Left lung (tissue), 10 donors: ENCODE measurements around the gene KIF12. TPM values are rescaled to one million over a fixed set of nuclear protein-coding genes. Genes with fewer than 3 reads are reported as not detected.
A peak's percentile ranks its signal among the peaks of the same experiment; 100 is the strongest.

Experiments
- ATAC-seq: fragments of 200-7000 bp; cut with Tn5 transposase; one replicate; pipeline ENCODE4 v1.9.1; 2020; ENCODE audit warnings: moderate library complexity
- DNase-seq, 4 donors: peaks; one replicate each; pipeline ENCODE4 v3.0.0-alpha.2; 2013 to 2020
- H3K27ac ChIP-seq, 2 donors: fragments of 200-600 bp; sonication (generic) in 1 of 2; one replicate each; pipeline versions ENCODE4 v1.5.0 to v1.8.0; 2020 to 2021
- H3K27me3 ChIP-seq, 2 donors: fragments of 200-600 bp; sonication (generic) in 1 of 2; one replicate each; pipeline versions ENCODE4 v1.5.0 to v1.8.0; 2020 to 2021
- H3K36me3 ChIP-seq, 2 donors: fragments of 200-600 bp; sonication (generic) in 1 of 2; one replicate each; pipeline versions ENCODE4 v1.5.0 to v1.8.0; 2020 to 2021
- H3K4me1 ChIP-seq, 2 donors: fragments of 200-600 bp; one replicate each; pipeline ENCODE4 v1.8.0; 2021
- H3K4me3 ChIP-seq, 2 donors: fragments of 200-600 bp; sonication (generic) in 1 of 2; one replicate each; pipeline versions ENCODE4 v1.5.0 to v1.8.0; 2020 to 2021; ENCODE audit warnings: mild to moderate bottlenecking in 1 of 2
- H3K9me3 ChIP-seq, 2 donors: fragments of 200-600 bp; sonication (generic) in 1 of 2; one replicate each; pipeline versions ENCODE4 v1.5.0 to v1.8.0; 2020 to 2021
- intact Hi-C, 2 donors: fragments of 100-400 bp; cut with DNase I; formaldehyde crosslinking; loops; one replicate each; pipeline versions ENCODE4 v1.11.2 to v1.14.2; 2022
- polyA plus RNA-seq, 6 donors: library from polyadenylated mRNA; unstranded; fragments of 120-200 nt; gene quantifications; one replicate each; pipeline ENCODE4 v1.2.1, GENCODE V29; 2013; ENCODE audit not compliant: insufficient read length in 6 of 6
- total RNA-seq, 2 donors: library from RNA; stranded (reverse); fragmentation: NEBNext Ultra II Directional; extraction: Animal tissue kit (Norgen Biotek cat#: 25700); gene quantifications; one replicate each; pipeline ENCODE4 v1.2.1, GENCODE V29; 2021
- TF ChIP-seq, protein P1 (sequence below), 2 donors: fragments of 200-600 bp; sonication (generic) in 1 of 2; IDR thresholded peaks; one replicate each; pipeline versions ENCODE4 v1.5.0 to v1.8.0; 2021; ENCODE audit warnings: antibody characterized with exemption in 2 of 2
- donor health status: DM: no; HTN: yes; CAD: no.
- donor health status: DM: no; HTN: no; CAD: no.

Gene KIF12
- total and polyA plus RNA-seq, 8 donors, result 2.4 to 54.7 (median 43.3) TPM

DNA sequence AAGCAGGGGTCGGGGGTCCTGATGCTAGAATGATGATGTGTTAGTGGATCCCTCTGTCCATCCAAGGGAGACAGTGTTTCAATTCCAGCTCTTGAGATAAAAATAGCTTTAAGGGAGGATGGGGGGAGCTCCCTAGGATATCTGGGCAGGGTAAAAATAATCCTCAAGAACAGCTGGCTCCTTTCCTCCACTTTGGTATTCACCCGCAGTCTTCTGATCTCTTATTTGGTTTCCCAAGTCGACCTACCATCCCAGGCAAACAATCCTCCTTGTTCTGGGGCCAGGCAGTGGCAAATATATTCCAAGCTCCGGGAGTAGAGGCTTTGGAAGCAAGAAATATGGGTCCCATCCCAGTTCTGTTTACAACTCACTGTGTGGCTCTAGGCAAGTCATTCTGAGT lies 41.8 kb upstream of the KIF12 start:
- Histone ChIP-seq H3K27me3 (peaks cover 0 to 18% of the 10 kb centered on the region in 2 donors), H3K4me3 (no peak overlapping the region), H3K27ac (peak overlapping the region in 1 of 2 donors; percentile 10), H3K9me3 (no peaks in the 10 kb centered on the region), H3K4me1 (peaks cover 0 to 10% of the 10 kb centered on the region in 2 donors), H3K36me3 (no peaks in the 10 kb centered on the region)
- ATAC-seq (no peak), DNase-seq (no peak)
- intact Hi-C loops, result no loop called here
- TF ChIP-seq, protein P1, sequence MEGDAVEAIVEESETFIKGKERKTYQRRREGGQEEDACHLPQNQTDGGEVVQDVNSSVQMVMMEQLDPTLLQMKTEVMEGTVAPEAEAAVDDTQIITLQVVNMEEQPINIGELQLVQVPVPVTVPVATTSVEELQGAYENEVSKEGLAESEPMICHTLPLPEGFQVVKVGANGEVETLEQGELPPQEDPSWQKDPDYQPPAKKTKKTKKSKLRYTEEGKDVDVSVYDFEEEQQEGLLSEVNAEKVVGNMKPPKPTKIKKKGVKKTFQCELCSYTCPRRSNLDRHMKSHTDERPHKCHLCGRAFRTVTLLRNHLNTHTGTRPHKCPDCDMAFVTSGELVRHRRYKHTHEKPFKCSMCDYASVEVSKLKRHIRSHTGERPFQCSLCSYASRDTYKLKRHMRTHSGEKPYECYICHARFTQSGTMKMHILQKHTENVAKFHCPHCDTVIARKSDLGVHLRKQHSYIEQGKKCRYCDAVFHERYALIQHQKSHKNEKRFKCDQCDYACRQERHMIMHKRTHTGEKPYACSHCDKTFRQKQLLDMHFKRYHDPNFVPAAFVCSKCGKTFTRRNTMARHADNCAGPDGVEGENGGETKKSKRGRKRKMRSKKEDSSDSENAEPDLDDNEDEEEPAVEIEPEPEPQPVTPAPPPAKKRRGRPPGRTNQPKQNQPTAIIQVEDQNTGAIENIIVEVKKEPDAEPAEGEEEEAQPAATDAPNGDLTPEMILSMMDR (IDR thresholded peaks at IDR 0.05), result no peak

DNA sequence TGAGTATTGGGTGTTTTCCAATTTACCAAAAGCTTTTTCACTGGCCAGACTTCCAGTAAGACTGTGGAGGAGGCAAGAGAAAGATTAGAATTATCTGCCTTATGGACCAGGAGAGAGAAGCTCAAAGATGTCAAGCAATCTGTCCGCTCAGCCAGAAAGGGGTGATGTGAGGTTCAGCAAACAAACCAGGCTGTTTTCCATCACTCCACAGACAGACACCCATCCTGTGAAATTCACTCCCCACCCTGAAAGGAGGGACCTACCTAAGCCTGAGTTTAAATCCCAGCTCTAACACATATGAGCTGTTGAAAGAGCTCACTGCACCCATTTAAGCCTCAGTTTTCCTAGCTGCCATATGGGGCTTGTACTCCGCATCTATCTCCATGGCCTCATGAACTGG lies 41.3 kb upstream of the KIF12 start:
- no peak for DNase-seq
- Histone ChIP-seq H3K27me3 (peaks cover 0 to 18% of the 10 kb centered on the region in 2 donors), H3K27ac (no peak overlapping the region), H3K4me3 (no peak overlapping the region), H3K36me3 (no peaks in the 10 kb centered on the region), H3K9me3 (no peaks in the 10 kb centered on the region), H3K4me1 (peaks cover 0 to 10% of the 10 kb centered on the region in 2 donors)
- TF ChIP-seq, protein P1 (IDR thresholded peaks at IDR 0.05), result no peak
- ATAC-seq, result no peak
- intact Hi-C loops, result no loop called here

DNA sequence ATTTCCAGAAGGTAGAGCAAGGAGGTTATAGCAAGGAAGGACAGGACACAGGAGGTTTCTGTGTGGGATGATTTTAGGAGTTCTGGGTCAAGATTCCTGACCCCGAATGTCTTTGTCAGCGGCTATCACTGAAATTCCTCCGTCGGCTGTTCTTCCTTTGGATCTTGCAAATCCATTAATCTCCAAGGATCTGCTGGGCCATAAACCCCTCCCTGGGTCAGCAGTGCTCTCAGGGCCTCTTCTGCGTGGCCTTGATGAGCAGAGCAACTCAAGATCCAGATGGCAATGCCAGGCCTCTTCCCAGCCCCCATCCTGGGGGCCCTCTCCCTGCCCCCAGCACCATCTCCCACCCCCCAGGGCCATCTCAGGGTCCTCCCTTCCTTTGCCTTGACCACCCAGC lies 40.0 kb upstream of the KIF12 start:
- no peak overlapping the region for H3K4me3 ChIP-seq
- ATAC-seq (no peak), DNase-seq (no peak)
- H3K27me3 ChIP-seq, result peaks cover 0 to 18% of the 10 kb centered on the region in 2 donors
- TF ChIP-seq, protein P1 (IDR thresholded peaks at IDR 0.05), result no peak
- intact Hi-C loops, result no loop called here
- H3K27ac ChIP-seq, result no peak overlapping the region
- no peaks in the 10 kb centered on the region for H3K36me3 ChIP-seq
- H3K9me3 ChIP-seq, result no peaks in the 10 kb centered on the region
- peaks cover 0 to 10% of the 10 kb centered on the region in 2 donors for H3K4me1 ChIP-seq

- intact Hi-C loops, result no loop called here
- Histone ChIP-seq H3K36me3 (no peaks in the 10 kb centered on the region), H3K27ac (no peak overlapping the region), H3K9me3 (no peaks in the 10 kb centered on the region), H3K4me1 (peaks cover 0 to 10% of the 10 kb centered on the region in 2 donors), H3K27me3 (peaks cover 0 to 18% of the 10 kb centered on the region in 2 donors), H3K4me3 (no peak overlapping the region)
- TF ChIP-seq, protein P1 (IDR thresholded peaks at IDR 0.05), result no peak
- no peak for DNase-seq
- no peak for ATAC-seq
Observed at GRCh38 chr9:114138552-114138971, 39.5 kb upstream of the KIF12 start.

DNA sequence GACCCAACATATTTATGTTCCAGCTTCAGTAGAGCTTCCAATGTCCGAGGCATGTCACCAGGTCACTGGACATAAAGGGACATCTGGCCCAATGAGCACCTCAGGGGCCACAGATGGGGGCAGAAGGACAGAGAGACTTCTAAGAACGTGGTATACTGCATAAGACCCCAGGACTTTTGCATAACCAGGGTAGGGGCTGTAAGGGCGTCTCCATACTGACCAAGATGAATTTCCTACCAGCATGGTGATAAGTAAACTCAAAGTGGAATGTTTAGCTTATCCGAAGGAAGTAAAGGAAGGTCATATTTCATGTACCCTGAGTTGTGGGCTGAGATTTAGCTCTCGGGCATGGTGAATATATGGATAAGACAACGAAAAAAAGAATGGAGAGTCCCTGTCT lies 38.7 kb upstream of the KIF12 start:
- intact Hi-C loops, result no loop called here
- Histone ChIP-seq H3K36me3 (no peaks in the 10 kb centered on the region), H3K4me3 (no peak overlapping the region), H3K27me3 (peaks cover 0 to 18% of the 10 kb centered on the region in 2 donors), H3K27ac (no peak overlapping the region), H3K9me3 (no peaks in the 10 kb centered on the region), H3K4me1 (peaks cover 0 to 10% of the 10 kb centered on the region in 2 donors)
- no peak for DNase-seq
- ATAC-seq, result no peak
- TF ChIP-seq, protein P1 (IDR thresholded peaks at IDR 0.05), result no peak
